HUES48 (cell line): ENCODE results near the gene MAN1A1.

Experiments
- H3K27ac ChIP-seq: one replicate; pipeline ENCODE4 v1.7.0; 2013; ENCODE audit warnings: low read depth, low read length, inconsistent platforms
- H3K27me3 ChIP-seq: 2 replicates; pipeline ENCODE4 v1.6.1; 2013; ENCODE audit warnings: mild to moderate bottlenecking, low read length; ENCODE audit not compliant: control insufficient read depth, insufficient read depth
- H3K36me3 ChIP-seq: 2 replicates; pipeline ENCODE4 v1.6.1; 2013; ENCODE audit warnings: low read length; ENCODE audit not compliant: control insufficient read depth, insufficient read depth
- H3K4me1 ChIP-seq: 2 replicates; pipeline ENCODE4 v1.6.1; 2013; ENCODE audit warnings: mild to moderate bottlenecking, low read length; ENCODE audit not compliant: control insufficient read depth, insufficient read depth
- H3K4me3 ChIP-seq: 2 replicates; pipeline ENCODE4 v1.5.1; 2013; ENCODE audit warnings: mild to moderate bottlenecking, low read depth, low read length
- H3K9ac ChIP-seq: 2 replicates; pipeline ENCODE4 v1.6.1; 2013; ENCODE audit warnings: mild to moderate bottlenecking, low read depth, low read length, moderate library complexity
- H3K9me3 ChIP-seq: 2 replicates; pipeline ENCODE4 v1.6.1; 2013; ENCODE audit warnings: low read length; ENCODE audit not compliant: control insufficient read depth, insufficient read depth

MAN1A1 gene

GRCh38 chr6:119207971-119208725 lies 141.4 kb downstream of the MAN1A1 start:
- Histone ChIP-seq H3K27me3 (no peaks in the 10 kb centered on the region), H3K36me3 (no peaks in the 10 kb centered on the region), H3K4me1 (no peaks in the 10 kb centered on the region), H3K27ac (no peak overlapping the region), H3K4me3 (no peak overlapping the region), H3K9me3 (no peaks in the 10 kb centered on the region), H3K9ac (no peak overlapping the region)

GRCh38 chr6:119207327-119207726 lies 142.2 kb downstream of the MAN1A1 start:
- no peak overlapping the region for H3K27ac ChIP-seq
- no peaks in the 10 kb centered on the region for H3K36me3 ChIP-seq
- no peaks in the 10 kb centered on the region for H3K9me3 ChIP-seq
- no peak overlapping the region for H3K9ac ChIP-seq
- H3K4me3 ChIP-seq = no peak overlapping the region
- no peaks in the 10 kb centered on the region for H3K4me1 ChIP-seq
- no peaks in the 10 kb centered on the region for H3K27me3 ChIP-seq

GRCh38 chr6:119205911-119206618 lies 143.5 kb downstream of the MAN1A1 start:
- Histone ChIP-seq H3K27me3 (no peaks in the 10 kb centered on the region), H3K4me1 (no peaks in the 10 kb centered on the region), H3K9me3 (no peaks in the 10 kb centered on the region), H3K27ac (no peak overlapping the region), H3K4me3 (no peak overlapping the region), H3K9ac (no peak overlapping the region), H3K36me3 (no peaks in the 10 kb centered on the region)

- H3K9ac ChIP-seq = no peak overlapping the region
- no peak overlapping the region for H3K4me3 ChIP-seq
- H3K27me3 ChIP-seq = no peaks in the 10 kb centered on the region
- no peaks in the 10 kb centered on the region for H3K4me1 ChIP-seq
- no peak overlapping the region for H3K27ac ChIP-seq
- no peaks in the 10 kb centered on the region for H3K36me3 ChIP-seq
- H3K9me3 ChIP-seq = no peaks in the 10 kb centered on the region
These were observed 144.8 kb downstream of the MAN1A1 start for GRCh38 chr6:119204719-119205118.

- Histone ChIP-seq H3K36me3 (no peaks in the 10 kb centered on the region), H3K4me3 (no peak overlapping the region), H3K4me1 (no peaks in the 10 kb centered on the region)
These were observed 148.1 kb downstream of the MAN1A1 start for GRCh38 chr6:119201480-119201879.

GRCh38 chr6:119200512-119201175 lies 148.9 kb downstream of the MAN1A1 start:
- H3K27ac ChIP-seq = no peak overlapping the region
- no peaks in the 10 kb centered on the region for H3K27me3 ChIP-seq
- no peak overlapping the region for H3K4me3 ChIP-seq
- no peak overlapping the region for H3K9ac ChIP-seq
- no peaks in the 10 kb centered on the region for H3K36me3 ChIP-seq
- no peaks in the 10 kb centered on the region for H3K9me3 ChIP-seq
- H3K4me1 ChIP-seq = no peaks in the 10 kb centered on the region

More at GRCh38 chr6:119201480-119201879, 148.1 kb downstream of the MAN1A1 start:
- Histone ChIP-seq H3K27ac (no peak overlapping the region), H3K9me3 (no peaks in the 10 kb centered on the region), H3K9ac (no peak overlapping the region), H3K27me3 (no peaks in the 10 kb centered on the region)

GRCh38 chr6:119197271-119197670 lies 152.3 kb downstream of the MAN1A1 start:
- H3K27ac ChIP-seq = no peak overlapping the region
- no peak overlapping the region for H3K4me3 ChIP-seq
- no peaks in the 10 kb centered on the region for H3K27me3 ChIP-seq
- H3K4me1 ChIP-seq = no peaks in the 10 kb centered on the region
- no peaks in the 10 kb centered on the region for H3K36me3 ChIP-seq
- no peak overlapping the region for H3K9ac ChIP-seq
- no peaks in the 10 kb centered on the region for H3K9me3 ChIP-seq

- H3K4me1 ChIP-seq = no peaks in the 10 kb centered on the region
- no peaks in the 10 kb centered on the region for H3K27me3 ChIP-seq
- no peak overlapping the region for H3K9ac ChIP-seq
- no peak overlapping the region for H3K27ac ChIP-seq
- no peaks in the 10 kb centered on the region for H3K9me3 ChIP-seq
- no peak overlapping the region for H3K4me3 ChIP-seq
- H3K36me3 ChIP-seq = no peaks in the 10 kb centered on the region
These were observed 152.8 kb downstream of the MAN1A1 start for GRCh38 chr6:119196715-119197114.

GRCh38 chr6:119195848-119196247 lies 153.7 kb downstream of the MAN1A1 start:
- Histone ChIP-seq H3K27me3 (no peaks in the 10 kb centered on the region), H3K9me3 (no peaks in the 10 kb centered on the region), H3K9ac (no peak overlapping the region), H3K4me3 (no peak overlapping the region), H3K27ac (no peak overlapping the region), H3K4me1 (no peaks in the 10 kb centered on the region), H3K36me3 (no peaks in the 10 kb centered on the region)

- Histone ChIP-seq H3K4me3 (no peak overlapping the region), H3K27ac (no peak overlapping the region), H3K4me1 (no peaks in the 10 kb centered on the region), H3K9ac (no peak overlapping the region), H3K27me3 (no peaks in the 10 kb centered on the region), H3K9me3 (no peaks in the 10 kb centered on the region), H3K36me3 (no peaks in the 10 kb centered on the region)
These were observed 154.4 kb downstream of the MAN1A1 start for GRCh38 chr6:119195204-119195603.

- Histone ChIP-seq H3K27me3 (no peaks in the 10 kb centered on the region), H3K9me3 (no peaks in the 10 kb centered on the region), H3K4me3 (no peak overlapping the region), H3K36me3 (no peaks in the 10 kb centered on the region), H3K4me1 (no peaks in the 10 kb centered on the region), H3K9ac (no peak overlapping the region), H3K27ac (no peak overlapping the region)
These were observed 155.9 kb downstream of the MAN1A1 start for GRCh38 chr6:119193707-119194106.
